ENCODE results near the gene PHETA1. TPM values are rescaled to one million over a fixed set of nuclear protein-coding genes. Genes with fewer than 3 reads are reported as not detected.
A peak's percentile ranks its signal among the peaks of the same experiment; 100 is the strongest.
"Not testable (repeated sequence)": the region's sequence is repeated elsewhere in the genome, so short reads cannot be mapped to it uniquely, and the experiment has no call there.

PHETA1 gene
- total RNA-seq, 4 donors from 2014 or later, result 6.9 to 29.9 (median 7.8) TPM

- no peaks in the 10 kb centered on the region for H3K36me3 ChIP-seq
- WGBS, 2 donors, result 46 to 77% methylated on average over 4 to 5 of the region's 5 CpGs
- H3K9me3 ChIP-seq, result no peaks in the 10 kb centered on the region
Observed at GRCh38 chr12:111384596-111384995, 15.7 kb upstream of the PHETA1 start.

DNA sequence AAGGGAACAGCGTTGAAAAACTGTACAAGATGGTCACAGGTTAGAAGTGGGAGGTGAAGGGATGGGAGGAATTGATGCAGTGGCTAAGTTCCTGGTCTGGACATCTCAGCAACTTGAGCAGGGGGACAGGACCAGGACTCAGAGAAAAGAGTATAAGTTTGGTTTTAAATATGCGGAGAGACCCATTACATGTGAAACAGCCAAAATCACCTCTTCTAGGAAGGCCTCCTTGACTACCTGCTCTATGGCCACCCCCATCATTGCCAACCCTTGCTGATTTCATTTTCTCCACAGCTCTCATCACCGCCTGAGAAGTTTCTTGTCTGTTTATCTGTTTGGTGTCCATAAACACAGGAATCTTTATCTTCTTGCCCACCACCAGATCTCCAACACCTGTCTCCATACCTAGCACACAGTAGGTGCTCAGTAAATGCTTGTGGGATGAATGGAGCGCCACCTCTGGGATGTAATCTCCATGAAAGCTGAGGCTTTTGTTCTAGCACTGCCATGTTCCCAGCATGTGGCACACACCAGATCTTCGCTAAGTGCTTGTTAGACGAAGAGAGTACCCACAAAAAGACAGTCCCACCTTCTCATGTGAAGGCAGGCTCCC is 11.2 kb upstream of the PHETA1 start:
- Histone ChIP-seq H3K4me3 (no peak overlapping the region), H3K4me1 (no peaks in the 10 kb centered on the region), H3K9me3 (peaks cover 0 to 6% (median 0%) of the 10 kb centered on the region in 3 donors), H3K27ac (no peak overlapping the region), H3K36me3 (no peaks in the 10 kb centered on the region), H3K27me3 (peaks cover 0 to 3% (median 0%) of the 10 kb centered on the region in 4 donors)
- 87 to 89% methylated on average over 6 of the region's 6 CpGs for WGBS, 2 donors
- TF ChIP-seq CTCF (IDR thresholded peaks at IDR 0.05) (no peak), POLR2A (IDR thresholded peaks at IDR 0.05) (no peak)
- intact Hi-C loops (cut with DNase I), result no loop called here
- no peak for DNase-seq

More at GRCh38 chr12:111384596-111384995, 15.7 kb upstream of the PHETA1 start:
- Histone ChIP-seq H3K27me3 (peaks cover 0 to 19% (median 0%) of the 10 kb centered on the region in 4 donors), H3K4me1 (no peaks in the 10 kb centered on the region), H3K4me3 (no peak overlapping the region), H3K27ac (no peak overlapping the region)
- DNase-seq, result no peak
- intact Hi-C loops (cut with DNase I), result no loop called here
- TF ChIP-seq CTCF (IDR thresholded peaks at IDR 0.05) (no peak), POLR2A (IDR thresholded peaks at IDR 0.05) (no peak)

GRCh38 chr12:111377440-111377839 is 8.5 kb upstream of the PHETA1 start:
- TF ChIP-seq CTCF (IDR thresholded peaks at IDR 0.05) (no peak), POLR2A (IDR thresholded peaks at IDR 0.05) (no peak)
- Histone ChIP-seq H3K27me3 (peaks cover 0 to 3% (median 0%) of the 10 kb centered on the region in 4 donors), H3K36me3 (no peaks in the 10 kb centered on the region), H3K4me1 (no peaks in the 10 kb centered on the region), H3K27ac (no peak overlapping the region), H3K9me3 (peaks cover 0 to 6% (median 0%) of the 10 kb centered on the region in 3 donors), H3K4me3 (no peak overlapping the region)
- DNase-seq, result no peak
- intact Hi-C loops (cut with DNase I), result no loop called here
- WGBS, 2 donors, result 78 to 92% methylated on average over 3 of the region's 3 CpGs

GRCh38 chr12:111373231-111373630 is 4.3 kb upstream of the PHETA1 start:
- H3K4me3 ChIP-seq; H3K27ac ChIP-seq; H3K9me3 ChIP-seq; DNase-seq; intact Hi-C loops (cut with DNase I); H3K27me3 ChIP-seq; H3K36me3 ChIP-seq: not testable (repeated sequence)
- H3K4me1 ChIP-seq, result peaks cover 6 to 19% (median 7%) of the 10 kb centered on the region in 3 donors
- 100% methylated on average over 1 of the region's 1 CpG for WGBS, 2 donors

GRCh38 chr12:111369496-111370220 is 763 bp upstream of the PHETA1 start:
- H3K27ac ChIP-seq, result peak overlapping the region in 3 of 4 donors; percentile 12 to 79 (median 47)
- WGBS, 2 donors, result 35 to 38% methylated on average over 13 of the region's 13 CpGs
- intact Hi-C loops (cut with DNase I), result no loop called here
- no peak for TF ChIP-seq CTCF (IDR thresholded peaks at IDR 0.05)
- no peak for TF ChIP-seq POLR2A (IDR thresholded peaks at IDR 0.05)
- peak overlapping the region; percentile 73 to 92 (median 82) for H3K4me3 ChIP-seq
- H3K27me3 ChIP-seq, result no peaks in the 10 kb centered on the region
- H3K9me3 ChIP-seq, result no peaks in the 10 kb centered on the region
- peaks cover 0 to 19% (median 0%) of the 10 kb centered on the region in 3 donors for H3K36me3 ChIP-seq
- H3K4me1 ChIP-seq, result peaks cover 19 to 32% (median 21%) of the 10 kb centered on the region in 3 donors
- no peak for DNase-seq

All from esophagus squamous epithelium (tissue), 5 donors.